H9 (cell line): Measurements from ENCODE around the gene ACYP2. TPM values are rescaled to one million over a fixed set of nuclear protein-coding genes. Genes with fewer than 3 reads are reported as not detected.

Experiments
- DNase-seq: peaks from one replicate; pipeline ENCODE4 v3.0.0-alpha.2; 2017
- H2AFZ ChIP-seq: one replicate; pipeline ENCODE4 v1.6.1; 2013; ENCODE audit warnings: mild to moderate bottlenecking, low read length, control low read depth, moderate library complexity
- H2AK5ac ChIP-seq: 2 replicates; pipeline ENCODE4 v1.6.1; 2013; ENCODE audit warnings: low read length, control low read depth, mixed read lengths; ENCODE audit not compliant: insufficient read length
- H2BK120ac ChIP-seq: one replicate; pipeline ENCODE4 v1.6.1; 2013; ENCODE audit warnings: low read depth, mild to moderate bottlenecking, low read length, control low read depth, inconsistent platforms; ENCODE audit not compliant: poor library complexity, severe bottlenecking
- H2BK12ac ChIP-seq: 2 replicates; pipeline ENCODE4 v1.6.1; 2013; ENCODE audit warnings: low read length, control low read depth, mixed read lengths, low read depth; ENCODE audit not compliant: insufficient read length
- H2BK15ac ChIP-seq: 2 replicates; pipeline ENCODE4 v1.6.1; 2013; ENCODE audit warnings: low read depth, low read length, control low read depth
- H2BK20ac ChIP-seq: one replicate; pipeline ENCODE4 v1.6.1; 2013; ENCODE audit warnings: low read depth, mild to moderate bottlenecking, low read length, control low read depth, inconsistent platforms; ENCODE audit not compliant: poor library complexity, severe bottlenecking
- H2BK5ac ChIP-seq: 2 replicates; pipeline ENCODE4 v1.6.1; 2013; ENCODE audit warnings: low read length, control low read depth, mixed read lengths; ENCODE audit not compliant: insufficient read length
- H3K14ac ChIP-seq: 2 replicates; pipeline ENCODE4 v1.6.1; 2013; ENCODE audit warnings: low read length, control low read depth; ENCODE audit not compliant: insufficient read depth
- H3K18ac ChIP-seq: 2 replicates; pipeline ENCODE4 v1.6.1; 2013; ENCODE audit warnings: low read depth, mild to moderate bottlenecking, mixed read lengths, low read length, control low read depth; ENCODE audit not compliant: insufficient read length
- H3K23ac ChIP-seq: 2 replicates; pipeline ENCODE4 v1.6.1; 2013; ENCODE audit warnings: low read length, control low read depth, mixed read lengths, low read depth; ENCODE audit not compliant: insufficient read length
- H3K23me2 ChIP-seq: 2 replicates; pipeline ENCODE4 v1.6.1; 2013; ENCODE audit warnings: low read depth, mild to moderate bottlenecking, mixed read lengths, low read length, control low read depth; ENCODE audit not compliant: insufficient read length, poor library complexity, severe bottlenecking
- H3K27ac ChIP-seq: 2 replicates; pipeline ENCODE4 v1.5.1; 2013; ENCODE audit warnings: low read length, control low read depth, mixed read lengths, low read depth; ENCODE audit not compliant: insufficient read length
- H3K27me3 ChIP-seq: 2 replicates; pipeline ENCODE4 v1.6.1; 2013; ENCODE audit warnings: low read length, control low read depth, inconsistent platforms; ENCODE audit not compliant: insufficient read depth
- H3K4ac ChIP-seq: 2 replicates; pipeline ENCODE4 v1.6.1; 2013; ENCODE audit warnings: low read depth, mild to moderate bottlenecking, control low read depth, inconsistent platforms, low read length, moderate library complexity
- H3K4me1 ChIP-seq: 2 replicates; pipeline ENCODE4 v1.6.1; 2013; ENCODE audit warnings: low read length, control low read depth, inconsistent platforms; ENCODE audit not compliant: insufficient read depth
- H3K4me2 ChIP-seq: 2 replicates; pipeline ENCODE4 v1.6.1; 2013; ENCODE audit warnings: low read length, control low read depth, mixed read lengths; ENCODE audit not compliant: insufficient read length, insufficient read depth
- H3K56ac ChIP-seq: 2 replicates; pipeline ENCODE4 v1.6.1; 2013; ENCODE audit warnings: low read depth, mild to moderate bottlenecking, mixed read lengths, low read length, control low read depth; ENCODE audit not compliant: insufficient read length
- H3K79me1 ChIP-seq: 2 replicates; pipeline ENCODE4 v1.6.1; 2013; ENCODE audit warnings: low read depth, mild to moderate bottlenecking, moderate library complexity, low read length, control low read depth, inconsistent platforms; ENCODE audit not compliant: insufficient read depth, poor library complexity, severe bottlenecking
- H3K79me2 ChIP-seq: 2 replicates; pipeline ENCODE4 v1.6.1; 2013; ENCODE audit warnings: low read length, control low read depth, inconsistent platforms; ENCODE audit not compliant: insufficient read depth
- H3K9ac ChIP-seq: 2 replicates; pipeline ENCODE4 v1.6.1; 2013; ENCODE audit warnings: low read length, control low read depth, mixed read lengths; ENCODE audit not compliant: insufficient read length; ENCODE audit errors: extremely low read depth
- H3K9me3 ChIP-seq: one replicate; pipeline ENCODE4 v1.6.1; 2013; ENCODE audit warnings: low read depth, low read length, inconsistent platforms; ENCODE audit not compliant: control insufficient read depth
- H3T11ph ChIP-seq: one replicate; pipeline ENCODE4 v1.6.1; 2013; ENCODE audit warnings: mild to moderate bottlenecking, low read length, control low read depth, inconsistent platforms
- H4K20me1 ChIP-seq: one replicate; pipeline ENCODE4 v1.6.1; 2013; ENCODE audit not compliant: control insufficient read depth, insufficient read length, insufficient read depth
- H4K5ac ChIP-seq: 2 replicates; pipeline ENCODE4 v1.6.1; 2013; ENCODE audit warnings: low read depth, mild to moderate bottlenecking, mixed read lengths, low read length, control low read depth; ENCODE audit not compliant: insufficient read length
- H4K8ac ChIP-seq: replicated peaks from 2 replicates; pipeline ENCODE4 v1.6.1; 2013; ENCODE audit warnings: low read length, control low read depth, mixed read lengths, low read depth; ENCODE audit not compliant: insufficient read length
- H4K91ac ChIP-seq: 2 replicates; pipeline ENCODE4 v1.6.1; 2013; ENCODE audit warnings: low read depth, mild to moderate bottlenecking, moderate library complexity, mixed read lengths, low read length, control low read depth; ENCODE audit not compliant: insufficient read length
- H3K27ac Mint-ChIP-seq, 3 experiments: 2 replicates in 2 of 3; 3 replicates in 1 of 3; pipeline ENCODE4 v1.8.0; 2020 to 2021; ENCODE audit warnings: mixed read lengths in 3 of 3, mild to moderate bottlenecking in 1 of 3, moderate library complexity in 1 of 3
- H3K27me3 Mint-ChIP-seq: 2 replicates; pipeline ENCODE4 v1.8.0; 2021; ENCODE audit warnings: low read depth, mild to moderate bottlenecking, moderate library complexity, mixed read lengths
- H3K36me3 Mint-ChIP-seq, 3 experiments: 2 replicates in 2 of 3; 3 replicates in 1 of 3; pipeline ENCODE4 v1.8.0; 2020 to 2021; ENCODE audit warnings: low read depth in 3 of 3, mixed read lengths in 3 of 3; ENCODE audit not compliant: insufficient read depth in 1 of 3
- H3K4me1 Mint-ChIP-seq, 2 experiments: 2 replicates each; pipeline ENCODE4 v1.8.0; 2020; ENCODE audit warnings: mixed read lengths in 2 of 2
- H3K4me3 Mint-ChIP-seq, 2 experiments: 2 replicates in 1 of 2; 3 replicates in 1 of 2; pipeline ENCODE4 v1.8.0; 2020 to 2021; ENCODE audit warnings: mild to moderate bottlenecking in 2 of 2, mixed read lengths in 2 of 2, moderate library complexity in 1 of 2
- H3K9me3 Mint-ChIP-seq, 2 experiments: 2 replicates in 1 of 2; 3 replicates in 1 of 2; pipeline ENCODE4 v1.8.0; 2020; ENCODE audit warnings: mild to moderate bottlenecking in 2 of 2, mixed read lengths in 2 of 2, moderate library complexity in 1 of 2
- CTCF ChIP-seq: fragments of 200-600 bp; sonication (generic); conservative IDR thresholded peaks from 3 replicates; pipeline ENCODE4 v1.8.0; 2021; ENCODE audit warnings: antibody characterized with exemption, mild to moderate bottlenecking
- WGBS: extraction: QIAGEN DNeasy Blood & Tissue Kit; methylation state at CpG from one replicate; pipeline ENCODE4 v1.1.7; 2013; ENCODE audit warnings: missing lambda C conversion rate, low lambda C conversion rate, mixed read lengths; ENCODE audit not compliant: insufficient read length; ENCODE audit errors: extremely low coverage; 5-methylcytosine and 5-hydroxymethylcytosine counted together
- total RNA-seq: library from RNA; stranded (reverse); gene quantifications from 2 replicates; pipeline ENCODE4 v1.2.1, GENCODE V29; 2021

Gene ACYP2
- total RNA-seq, 1 experiment from 2014 or later: 3.2 TPM

- no peak overlapping the region for H4K91ac ChIP-seq
- no peak overlapping the region for H3T11ph ChIP-seq
- no peak overlapping the region for H3K56ac ChIP-seq
- Mint-ChIP-seq H3K4me3 (no peak overlapping the region), H3K27me3 (no peaks in the 10 kb centered on the region; the same call in 1 of the 2 replicates), H3K9me3 (peaks cover 13 to 15% of the 10 kb centered on the region in 2 experiments; a peak in 3 of 5 replicates), H3K4me1 (no peaks in the 10 kb centered on the region), H3K27ac (no peak overlapping the region), H3K36me3 (peaks cover 5 to 16% (median 6%) of the 10 kb centered on the region in 3 experiments; a peak in 5 of 7 replicates)
- no peak overlapping the region for H2BK5ac ChIP-seq
- TF ChIP-seq CTCF: no peak
- no peaks in the 10 kb centered on the region for H3K27me3 ChIP-seq
- no peak overlapping the region for H2BK12ac ChIP-seq
- no peak overlapping the region for H2AK5ac ChIP-seq
- no peak overlapping the region for H3K18ac ChIP-seq
- no peaks in the 10 kb centered on the region for H3K9me3 ChIP-seq
- no peaks in the 10 kb centered on the region for H3K79me2 ChIP-seq
- no peak overlapping the region for H4K5ac ChIP-seq
- no peak overlapping the region for H2BK20ac ChIP-seq
- H3K4me2 ChIP-seq: no peak overlapping the region
- no CpG with 5 or more reads among the region's 3 CpGs for WGBS
- no peak overlapping the region for H2BK120ac ChIP-seq
- H4K20me1 ChIP-seq: no peaks in the 10 kb centered on the region
- no peak overlapping the region for H3K23ac ChIP-seq
- no peak overlapping the region for H3K9ac ChIP-seq
- no peak overlapping the region for H2BK15ac ChIP-seq
- H3K27ac ChIP-seq: no peak overlapping the region
- H3K23me2 ChIP-seq: no peaks in the 10 kb centered on the region
- no peaks in the 10 kb centered on the region for H3K4me1 ChIP-seq
- no peak overlapping the region for H2AFZ ChIP-seq
- no peak overlapping the region for H3K14ac ChIP-seq
- H3K79me1 ChIP-seq: no peaks in the 10 kb centered on the region
- no peak overlapping the region for H4K8ac ChIP-seq
- DNase-seq: no peak
- no peak overlapping the region for H3K4ac ChIP-seq
These were observed 6.9 kb downstream of the ACYP2 start for GRCh38 chr2:54122171-54122935.
